Esophagus squamous epithelium (tissue), 4 donors: ENCODE results near the gene INTU.

Source experiments
- CTCF ChIP-seq, 6 experiments: fragments of 450-650 bp in 4 of 6; fragments of 200-600 bp in 2 of 6; sonication (generic) in 2 of 6; IDR thresholded peaks; one replicate each; pipeline ENCODE4 v1.5.1; 2016 to 2019; ENCODE audit warnings: antibody characterized with exemption in 6 of 6, mild to moderate bottlenecking in 4 of 6, moderate library complexity in 4 of 6
- POLR2A ChIP-seq, 4 donors: fragments of 450-650 bp; IDR thresholded peaks; one replicate each; pipeline ENCODE4 v1.6.1; 2017; ENCODE audit warnings: antibody characterized with exemption in 4 of 4, mild to moderate bottlenecking in 4 of 4, moderate library complexity in 3 of 4

DNA sequence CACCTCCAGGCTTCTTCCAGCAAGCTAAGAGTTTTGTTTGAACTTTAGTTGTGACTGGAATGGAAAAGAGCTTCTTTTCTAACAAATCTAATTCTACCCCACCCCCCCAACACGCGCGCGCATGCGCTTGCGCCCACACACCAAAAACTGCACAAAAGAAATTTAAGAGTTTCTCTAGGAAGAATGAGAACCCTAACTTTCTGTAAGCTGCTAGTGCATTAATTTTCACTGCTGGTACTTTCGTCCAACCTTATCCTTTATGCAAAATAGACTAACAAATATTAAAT lies 9.0 kb upstream of the INTU start:
- TF ChIP-seq CTCF (IDR thresholded peaks at IDR 0.05) = no peak
- no peak for TF ChIP-seq POLR2A (IDR thresholded peaks at IDR 0.05)
